Tibial nerve (tissue), 3 donors: ENCODE measurements around the gene CCIN.
"Not testable (repeated sequence)": the region's sequence is repeated elsewhere in the genome, so short reads cannot be mapped to it uniquely, and the experiment has no call there.

Experiments used
- POLR2A ChIP-seq, 2 donors: fragments of 450-650 bp; IDR thresholded peaks; one replicate each; pipeline ENCODE4 v1.6.1; 2017; ENCODE audit warnings: antibody characterized with exemption in 2 of 2, mild to moderate bottlenecking in 2 of 2, moderate library complexity in 2 of 2
- TF ChIP-seq, protein P1 (sequence below), 5 experiments: fragments of 200-600 bp in 3 of 5; fragments of 450-650 bp in 2 of 5; sonication (generic) in 3 of 5; IDR thresholded peaks; one replicate each; pipeline ENCODE4 v1.5.1; 2016 to 2019; ENCODE audit warnings: antibody characterized with exemption in 5 of 5, mild to moderate bottlenecking in 3 of 5, moderate library complexity in 2 of 5

DNA sequence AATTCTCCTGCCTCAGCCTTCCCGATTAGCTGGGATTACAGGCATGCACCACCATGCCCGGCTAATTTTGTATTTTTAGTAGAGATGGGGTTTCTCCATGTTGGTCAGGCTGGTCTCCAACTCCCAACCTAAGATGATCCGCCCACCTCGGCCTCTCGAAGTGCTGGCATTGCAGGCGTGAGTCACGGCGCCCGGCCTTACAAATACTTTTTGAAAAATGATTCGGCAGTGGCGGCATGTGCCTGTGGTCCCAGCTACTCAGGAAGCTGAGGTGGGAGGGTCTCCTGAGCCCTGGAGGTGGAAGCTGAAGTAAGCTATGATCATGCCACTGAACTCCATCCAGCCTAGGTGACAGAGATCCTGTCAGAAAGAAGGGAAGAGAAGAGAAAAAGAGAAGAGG is 9.1 kb upstream of the CCIN start:
- TF ChIP-seq, protein P1, sequence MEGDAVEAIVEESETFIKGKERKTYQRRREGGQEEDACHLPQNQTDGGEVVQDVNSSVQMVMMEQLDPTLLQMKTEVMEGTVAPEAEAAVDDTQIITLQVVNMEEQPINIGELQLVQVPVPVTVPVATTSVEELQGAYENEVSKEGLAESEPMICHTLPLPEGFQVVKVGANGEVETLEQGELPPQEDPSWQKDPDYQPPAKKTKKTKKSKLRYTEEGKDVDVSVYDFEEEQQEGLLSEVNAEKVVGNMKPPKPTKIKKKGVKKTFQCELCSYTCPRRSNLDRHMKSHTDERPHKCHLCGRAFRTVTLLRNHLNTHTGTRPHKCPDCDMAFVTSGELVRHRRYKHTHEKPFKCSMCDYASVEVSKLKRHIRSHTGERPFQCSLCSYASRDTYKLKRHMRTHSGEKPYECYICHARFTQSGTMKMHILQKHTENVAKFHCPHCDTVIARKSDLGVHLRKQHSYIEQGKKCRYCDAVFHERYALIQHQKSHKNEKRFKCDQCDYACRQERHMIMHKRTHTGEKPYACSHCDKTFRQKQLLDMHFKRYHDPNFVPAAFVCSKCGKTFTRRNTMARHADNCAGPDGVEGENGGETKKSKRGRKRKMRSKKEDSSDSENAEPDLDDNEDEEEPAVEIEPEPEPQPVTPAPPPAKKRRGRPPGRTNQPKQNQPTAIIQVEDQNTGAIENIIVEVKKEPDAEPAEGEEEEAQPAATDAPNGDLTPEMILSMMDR (IDR thresholded peaks at IDR 0.05), result not testable (repeated sequence)
- not testable (repeated sequence) for TF ChIP-seq POLR2A (IDR thresholded peaks at IDR 0.05)
